GM19023 (cell line): ENCODE measurements around the gene TLN1.

ENCODE experiments used
- ATAC-seq: cut with Tn5 transposase; IDR thresholded peaks from one replicate; pipeline ENCODE4 v1.9.1; 2021; ENCODE audit warnings: mild to moderate bottlenecking, moderate library complexity; ENCODE audit not compliant: unreplicated experiment

Gene TLN1, protein sequence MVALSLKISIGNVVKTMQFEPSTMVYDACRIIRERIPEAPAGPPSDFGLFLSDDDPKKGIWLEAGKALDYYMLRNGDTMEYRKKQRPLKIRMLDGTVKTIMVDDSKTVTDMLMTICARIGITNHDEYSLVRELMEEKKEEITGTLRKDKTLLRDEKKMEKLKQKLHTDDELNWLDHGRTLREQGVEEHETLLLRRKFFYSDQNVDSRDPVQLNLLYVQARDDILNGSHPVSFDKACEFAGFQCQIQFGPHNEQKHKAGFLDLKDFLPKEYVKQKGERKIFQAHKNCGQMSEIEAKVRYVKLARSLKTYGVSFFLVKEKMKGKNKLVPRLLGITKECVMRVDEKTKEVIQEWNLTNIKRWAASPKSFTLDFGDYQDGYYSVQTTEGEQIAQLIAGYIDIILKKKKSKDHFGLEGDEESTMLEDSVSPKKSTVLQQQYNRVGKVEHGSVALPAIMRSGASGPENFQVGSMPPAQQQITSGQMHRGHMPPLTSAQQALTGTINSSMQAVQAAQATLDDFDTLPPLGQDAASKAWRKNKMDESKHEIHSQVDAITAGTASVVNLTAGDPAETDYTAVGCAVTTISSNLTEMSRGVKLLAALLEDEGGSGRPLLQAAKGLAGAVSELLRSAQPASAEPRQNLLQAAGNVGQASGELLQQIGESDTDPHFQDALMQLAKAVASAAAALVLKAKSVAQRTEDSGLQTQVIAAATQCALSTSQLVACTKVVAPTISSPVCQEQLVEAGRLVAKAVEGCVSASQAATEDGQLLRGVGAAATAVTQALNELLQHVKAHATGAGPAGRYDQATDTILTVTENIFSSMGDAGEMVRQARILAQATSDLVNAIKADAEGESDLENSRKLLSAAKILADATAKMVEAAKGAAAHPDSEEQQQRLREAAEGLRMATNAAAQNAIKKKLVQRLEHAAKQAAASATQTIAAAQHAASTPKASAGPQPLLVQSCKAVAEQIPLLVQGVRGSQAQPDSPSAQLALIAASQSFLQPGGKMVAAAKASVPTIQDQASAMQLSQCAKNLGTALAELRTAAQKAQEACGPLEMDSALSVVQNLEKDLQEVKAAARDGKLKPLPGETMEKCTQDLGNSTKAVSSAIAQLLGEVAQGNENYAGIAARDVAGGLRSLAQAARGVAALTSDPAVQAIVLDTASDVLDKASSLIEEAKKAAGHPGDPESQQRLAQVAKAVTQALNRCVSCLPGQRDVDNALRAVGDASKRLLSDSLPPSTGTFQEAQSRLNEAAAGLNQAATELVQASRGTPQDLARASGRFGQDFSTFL (N-terminal part only)

DNA sequence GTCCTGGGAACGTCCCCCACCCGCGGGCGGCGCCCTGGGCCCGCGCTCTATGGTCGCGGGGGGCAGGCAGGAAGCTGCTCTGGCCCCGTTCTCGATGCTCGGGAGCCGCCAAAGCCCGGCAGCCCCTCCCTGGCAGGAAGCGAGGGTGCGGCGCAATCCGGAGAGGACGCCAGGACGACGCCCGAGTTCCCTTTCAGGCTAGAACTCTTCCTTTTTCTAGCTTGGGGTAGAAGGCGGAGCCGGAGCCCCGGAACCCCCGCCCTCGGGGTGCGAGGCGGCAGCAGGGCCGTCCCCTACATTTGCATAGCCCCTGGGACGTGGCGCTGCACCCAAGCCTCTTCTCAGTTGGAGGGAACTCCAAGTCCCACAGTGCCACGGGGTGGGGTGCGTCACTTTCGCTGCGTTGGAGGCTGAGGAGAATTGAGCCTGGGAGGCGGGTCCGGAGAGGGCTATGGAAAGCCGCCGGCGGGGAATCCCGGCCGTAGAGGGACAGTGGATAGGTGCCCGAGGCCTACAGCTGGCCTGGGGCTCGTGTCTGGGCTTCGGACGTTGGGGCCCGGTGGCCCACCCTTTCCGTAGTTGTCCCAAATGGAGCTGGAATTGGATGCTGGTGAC lies at the start of gene TLN1, which contains the start of gene CREB3:
TSS of gene TLN1 (minus strand) at position 11 of the 615 bp plus-strand sequence. CDS start 6,501 bp downstream, outside the sequence.
TSS of gene CREB3 (plus strand) at position 482 of the 615 bp plus-strand sequence. CDS start at position 589, 107 bp downstream.
- ATAC-seq = peak; percentile 79

DNA sequence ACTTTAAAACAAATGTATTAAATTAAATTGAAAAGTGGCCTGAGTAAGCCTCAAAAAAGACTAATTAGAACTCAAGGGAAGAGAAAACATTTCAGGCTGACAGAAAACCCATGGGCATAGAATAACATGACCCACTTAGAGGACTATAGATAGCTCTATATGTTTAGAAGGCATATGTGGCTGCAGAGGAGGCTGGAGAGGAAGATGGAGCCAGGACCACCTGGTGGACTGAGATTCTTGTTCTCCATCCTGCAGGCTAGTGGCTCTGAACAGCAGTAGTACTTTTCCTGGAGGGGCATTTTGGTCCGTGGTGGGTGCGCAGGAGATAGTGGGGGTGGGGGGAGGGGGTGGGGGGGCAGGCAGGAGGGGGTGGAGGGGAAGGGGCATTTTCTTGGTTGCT lies 49.1 kb upstream of the TLN1 start:
- no peak for ATAC-seq

DNA sequence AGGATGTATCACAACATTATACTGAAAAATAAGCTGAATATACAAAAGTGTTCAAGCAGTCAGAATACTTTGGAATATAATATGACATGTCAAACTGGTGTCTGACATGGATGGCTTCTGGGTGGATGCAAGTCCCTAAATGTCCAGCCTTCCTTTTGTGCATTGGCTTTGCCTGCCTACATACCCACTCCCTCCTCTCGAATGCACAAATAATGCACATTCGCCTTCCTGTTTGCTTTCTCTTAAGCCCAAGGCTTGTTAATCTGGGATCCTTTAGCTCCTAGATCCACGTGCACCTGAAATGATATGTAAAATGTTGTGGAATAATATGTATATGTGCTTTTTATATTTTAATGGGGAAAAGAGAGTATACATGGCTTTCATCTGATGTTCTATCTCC lies 46.5 kb upstream of the TLN1 start:
- ATAC-seq = no peak

DNA sequence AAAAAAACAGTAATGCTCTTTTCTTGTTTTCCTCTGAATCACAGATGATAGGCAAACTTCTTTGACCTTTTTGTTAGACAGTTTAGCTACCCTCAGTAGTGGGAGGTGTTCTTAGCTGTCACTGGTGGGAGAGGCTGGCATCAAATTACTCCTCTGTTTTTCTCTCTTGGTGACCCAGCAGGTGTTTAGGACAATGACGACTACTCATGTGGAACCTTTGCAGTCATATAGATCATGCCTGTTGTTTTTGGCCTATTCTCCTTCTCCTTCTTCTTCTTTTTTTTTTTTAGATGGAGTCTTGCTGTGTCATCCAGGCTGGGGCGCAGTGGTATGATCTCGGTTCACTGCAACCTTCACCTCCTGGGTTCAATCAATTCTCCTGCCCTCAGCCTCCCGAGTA lies 44.0 kb upstream of the TLN1 start:
- ATAC-seq = no peak

DNA sequence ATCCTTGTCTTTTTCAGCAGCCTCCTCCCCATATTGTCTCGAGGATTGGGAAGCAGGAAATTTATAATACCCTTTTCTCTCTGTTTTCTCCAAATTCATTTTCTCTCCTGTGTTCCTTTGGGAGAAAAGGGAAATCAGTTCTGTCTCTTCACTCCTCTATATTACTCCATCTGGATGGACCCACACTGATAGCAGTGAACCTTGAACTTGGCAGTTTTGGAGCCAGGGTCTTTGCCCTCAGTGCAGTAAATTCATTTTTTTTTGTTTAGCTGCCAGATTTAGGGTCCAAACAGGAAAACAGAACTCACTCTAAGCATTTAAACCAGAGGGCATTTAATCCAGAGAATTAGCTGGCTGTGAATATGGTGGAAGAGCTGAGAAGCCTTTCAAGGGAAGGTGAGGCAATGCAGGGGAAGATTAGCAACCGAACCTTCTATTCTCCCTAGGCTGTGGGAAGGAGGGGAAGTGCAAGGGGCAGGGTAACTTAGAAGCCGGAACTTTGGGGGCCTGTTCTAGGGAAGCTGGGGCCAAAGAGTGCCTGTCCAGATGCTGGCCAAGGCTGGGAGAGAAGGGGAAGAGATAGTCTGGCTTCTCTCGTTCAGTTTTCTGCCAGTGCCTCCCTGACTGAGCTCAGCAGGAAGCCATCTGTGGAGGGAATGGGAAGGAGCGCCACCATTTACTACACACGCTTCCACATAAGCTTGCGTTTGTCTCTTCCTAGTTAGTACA lies 43.1 kb upstream of the TLN1 start:
- ATAC-seq = no peak

DNA sequence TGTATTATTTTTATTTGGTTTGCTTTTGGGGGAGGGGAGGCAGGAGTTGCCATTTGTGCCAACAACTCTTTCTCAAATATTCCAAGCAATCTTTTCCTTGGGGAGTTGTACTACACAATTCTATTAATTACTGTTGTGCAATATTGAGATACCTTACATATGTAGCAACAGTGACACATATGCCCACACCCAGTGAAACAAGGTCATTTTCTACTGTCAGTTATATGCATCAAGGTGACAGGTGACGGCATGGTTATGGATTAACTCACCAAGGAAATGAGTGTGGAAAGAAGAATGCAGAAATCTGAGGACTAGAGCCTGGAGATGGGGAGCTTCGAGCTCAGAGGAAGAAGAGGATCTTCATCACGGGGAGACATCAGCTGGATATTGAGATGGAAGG lies 39.9 kb upstream of the TLN1 start:
- ATAC-seq = no peak

DNA sequence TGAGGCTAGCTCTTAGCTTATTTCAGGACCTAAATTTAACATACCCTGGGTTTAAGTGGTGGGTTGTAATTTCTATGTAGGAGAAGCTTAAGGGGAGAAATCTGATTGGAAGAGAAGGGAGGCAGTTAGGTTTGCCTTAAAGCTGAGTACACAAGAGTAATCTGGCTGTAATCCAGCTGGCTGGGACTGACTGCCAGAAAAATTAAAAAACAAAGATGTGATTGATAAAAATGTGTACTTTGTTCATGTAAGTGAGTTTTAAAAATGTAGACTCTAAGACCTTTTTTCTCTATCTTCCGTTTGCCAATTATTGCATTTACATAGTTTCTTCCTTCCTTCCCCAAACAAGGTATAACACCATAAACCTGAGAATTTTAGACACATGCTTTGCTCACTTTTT lies 39.5 kb upstream of the TLN1 start:
- ATAC-seq = no peak

DNA sequence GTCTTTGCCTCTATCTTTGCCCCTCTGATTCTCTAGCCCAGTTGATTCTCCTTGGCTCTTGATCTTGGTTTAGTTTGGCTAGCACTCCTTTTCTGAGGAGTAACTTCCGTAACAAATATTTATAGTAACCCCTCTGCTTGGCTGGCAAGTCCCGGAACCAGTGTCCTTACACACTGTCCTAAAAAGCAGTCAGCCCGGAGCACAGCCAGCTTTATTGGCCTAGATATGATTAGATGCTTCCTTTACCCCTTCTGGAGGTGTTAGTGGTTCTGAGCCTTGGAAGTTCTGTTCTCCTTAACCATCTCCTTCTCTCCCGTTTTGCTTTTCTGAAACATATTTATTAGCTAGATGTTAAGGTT lies 39.1 kb upstream of the TLN1 start:
- ATAC-seq = no peak

DNA sequence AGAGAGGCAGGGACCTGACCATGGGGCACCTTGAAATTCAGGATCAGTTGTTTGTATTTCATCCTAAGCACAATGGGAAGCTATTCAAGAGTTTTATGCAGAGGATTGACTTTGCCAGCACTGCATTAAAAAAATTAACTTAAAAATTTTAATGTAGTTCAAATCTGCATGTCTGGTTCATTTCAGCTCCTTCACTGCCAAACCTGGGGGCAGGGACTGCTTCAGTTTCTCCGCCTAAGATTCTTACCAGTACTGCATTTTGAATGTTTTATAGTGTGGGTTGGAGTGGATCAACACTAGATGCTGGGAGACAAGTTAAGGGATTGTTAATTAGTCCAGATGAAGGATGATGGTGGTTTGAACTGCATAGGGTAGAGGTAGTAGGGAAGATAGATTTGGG lies 37.8 kb upstream of the TLN1 start:
- no peak for ATAC-seq

DNA sequence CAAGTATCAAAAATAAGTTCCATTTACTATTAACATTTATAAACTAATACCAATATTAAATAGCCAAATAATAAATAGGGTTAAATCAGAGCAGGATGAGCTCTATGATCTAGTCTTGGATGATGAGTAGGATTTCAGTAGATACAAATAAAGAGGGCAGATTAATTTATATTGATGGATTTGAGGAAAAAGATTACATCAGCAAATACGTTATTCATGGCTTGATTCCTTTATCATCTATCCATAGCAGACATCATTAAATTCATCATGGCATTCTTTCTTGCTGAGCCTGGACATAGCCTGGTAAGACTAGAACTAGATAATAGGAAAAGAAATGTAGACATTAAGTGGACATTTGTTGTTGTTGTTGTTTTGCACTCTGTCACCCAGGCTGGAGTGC lies 35.5 kb upstream of the TLN1 start:
- ATAC-seq = no peak

DNA sequence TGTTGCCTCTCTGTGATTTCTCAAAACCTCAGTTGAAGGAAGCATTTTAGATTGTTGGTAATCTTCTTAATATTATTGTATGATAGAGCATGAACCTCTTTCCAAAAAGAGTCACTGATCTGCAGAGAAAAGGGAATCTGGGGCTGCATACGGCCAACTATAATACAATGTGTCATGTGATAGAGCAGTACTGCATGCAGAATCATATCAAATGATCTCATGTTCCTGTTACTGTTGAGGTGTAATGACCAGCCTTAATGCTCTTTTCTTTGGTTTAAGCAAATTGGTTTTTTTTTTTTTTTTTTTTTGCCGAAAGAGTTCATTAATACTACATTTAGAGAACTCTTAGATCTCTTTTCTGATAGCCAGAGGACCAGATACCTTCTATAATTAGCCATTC lies 35.0 kb upstream of the TLN1 start:
- ATAC-seq = no peak

DNA sequence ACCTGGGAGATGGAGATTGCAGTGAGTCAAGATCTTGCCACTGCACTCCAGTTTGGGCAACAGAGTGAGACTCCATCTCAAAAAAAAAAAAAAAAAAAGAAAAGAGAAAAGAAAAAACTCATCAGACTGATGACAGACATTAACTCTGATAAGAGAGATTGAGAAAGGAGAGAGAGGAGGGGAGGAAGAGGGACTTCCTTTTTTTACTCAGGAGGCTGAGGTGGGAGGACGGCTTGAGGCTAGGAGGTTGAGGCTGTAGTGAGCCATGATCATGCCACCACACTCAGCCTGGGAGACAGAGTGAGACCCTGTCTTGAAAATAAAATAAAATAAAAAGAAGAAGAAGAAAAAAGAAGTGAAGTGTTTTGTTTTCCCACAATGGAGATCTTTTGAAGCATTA lies 31.8 kb upstream of the TLN1 start:
- no peak for ATAC-seq

DNA sequence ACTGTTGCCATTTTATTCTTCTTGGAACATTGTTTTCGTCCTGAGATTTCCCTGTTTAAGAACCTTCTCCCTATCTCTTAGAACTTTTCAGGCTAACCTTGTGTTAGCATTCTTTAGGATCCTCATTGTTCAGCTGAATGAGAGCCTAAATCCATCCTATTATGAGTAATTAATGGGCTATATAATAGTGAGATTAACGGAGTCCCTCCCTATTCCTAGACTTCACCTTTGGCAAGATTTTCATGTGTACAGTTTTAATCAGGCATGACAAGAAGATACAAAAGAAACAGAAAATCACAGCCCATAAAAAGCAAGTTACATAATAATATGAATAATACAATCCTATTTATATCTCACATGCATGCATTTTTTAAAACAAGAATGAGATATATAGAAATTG lies 31.2 kb upstream of the TLN1 start:
- no peak for ATAC-seq

DNA sequence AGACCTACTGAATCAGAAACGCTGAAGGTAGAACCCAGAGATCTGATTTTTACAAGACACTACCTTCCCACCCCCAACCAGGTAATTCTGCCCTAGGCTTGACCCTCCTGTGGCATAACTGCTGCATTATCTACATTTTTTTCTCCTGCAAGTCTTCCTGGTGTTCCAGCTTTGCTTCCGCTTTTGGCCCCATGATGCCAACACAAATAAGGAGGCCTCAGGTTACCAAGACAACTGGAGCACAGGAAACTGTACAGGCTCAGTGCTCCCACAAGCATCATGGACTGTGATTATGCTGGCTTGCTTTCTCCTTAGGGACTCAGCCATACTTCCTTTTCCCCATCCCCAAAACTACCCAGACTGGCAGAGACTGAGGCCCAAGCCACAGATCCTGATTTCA lies 28.7 kb upstream of the TLN1 start:
- ATAC-seq = no peak

DNA sequence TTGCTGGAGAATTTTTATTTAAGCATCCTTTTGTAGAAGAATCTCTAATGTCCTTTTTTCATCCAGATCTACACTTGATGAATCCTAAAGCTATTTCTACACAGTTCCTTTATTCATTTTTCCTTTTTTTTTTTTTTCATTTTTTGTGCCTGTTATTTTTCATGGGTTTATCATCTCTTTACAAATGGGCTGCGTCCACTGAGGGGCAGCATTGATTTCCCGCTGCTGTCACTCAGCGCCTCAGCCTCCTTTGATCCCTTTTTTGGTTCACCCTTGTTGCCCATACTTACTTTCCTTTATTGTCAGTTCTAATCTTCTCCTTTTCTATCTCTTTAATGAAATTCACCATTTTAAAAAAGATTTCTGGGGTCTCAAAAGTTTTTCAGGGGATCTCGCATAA lies 27.8 kb upstream of the TLN1 start:
- no peak for ATAC-seq

DNA sequence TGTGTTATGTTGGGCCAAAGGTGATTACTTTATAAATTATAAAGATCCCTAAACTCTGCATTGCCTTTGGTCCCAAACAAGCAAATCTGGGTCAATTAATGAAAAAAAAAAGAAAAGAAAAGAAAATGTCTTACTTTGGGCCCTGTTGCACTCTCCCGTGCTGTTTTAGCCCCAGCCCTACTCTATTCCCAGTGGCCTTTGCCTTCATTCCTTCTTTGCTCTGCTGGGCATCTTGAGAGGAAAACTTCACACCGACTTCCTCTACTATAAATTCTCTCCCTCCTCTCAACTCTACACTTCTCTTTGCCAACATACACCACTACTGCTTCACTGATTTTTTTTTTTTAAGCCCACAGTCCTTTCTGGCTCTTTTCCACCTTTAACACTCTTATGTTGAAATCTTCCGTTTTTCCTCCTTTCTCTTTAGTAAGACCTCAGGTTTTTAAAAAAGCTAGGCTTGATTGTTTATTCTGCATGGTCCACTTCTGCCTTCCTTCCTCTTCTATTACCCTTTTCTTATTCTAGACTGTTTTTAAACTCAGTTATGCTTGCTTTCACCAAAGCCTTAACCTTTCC lies 26.6 kb upstream of the TLN1 start:
- no peak for ATAC-seq

DNA sequence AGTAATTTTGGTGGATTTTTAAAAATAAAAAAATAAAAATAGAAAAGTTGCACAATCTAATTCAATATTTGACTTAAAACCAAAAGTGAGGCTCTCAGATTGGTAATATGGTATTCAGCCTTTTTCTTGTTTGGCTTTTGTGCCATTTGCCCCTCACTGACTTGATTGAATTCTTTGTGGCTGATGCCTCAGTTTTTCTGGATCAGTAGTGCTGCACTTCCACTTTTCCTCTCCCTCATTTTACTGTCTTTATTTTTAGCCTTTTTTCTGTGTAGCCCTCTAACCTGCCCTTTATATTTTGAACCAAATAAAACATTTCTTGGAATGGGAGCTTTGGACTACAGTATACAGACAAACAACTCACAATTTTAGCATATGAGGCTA lies 25.9 kb upstream of the TLN1 start:
- no peak for ATAC-seq

DNA sequence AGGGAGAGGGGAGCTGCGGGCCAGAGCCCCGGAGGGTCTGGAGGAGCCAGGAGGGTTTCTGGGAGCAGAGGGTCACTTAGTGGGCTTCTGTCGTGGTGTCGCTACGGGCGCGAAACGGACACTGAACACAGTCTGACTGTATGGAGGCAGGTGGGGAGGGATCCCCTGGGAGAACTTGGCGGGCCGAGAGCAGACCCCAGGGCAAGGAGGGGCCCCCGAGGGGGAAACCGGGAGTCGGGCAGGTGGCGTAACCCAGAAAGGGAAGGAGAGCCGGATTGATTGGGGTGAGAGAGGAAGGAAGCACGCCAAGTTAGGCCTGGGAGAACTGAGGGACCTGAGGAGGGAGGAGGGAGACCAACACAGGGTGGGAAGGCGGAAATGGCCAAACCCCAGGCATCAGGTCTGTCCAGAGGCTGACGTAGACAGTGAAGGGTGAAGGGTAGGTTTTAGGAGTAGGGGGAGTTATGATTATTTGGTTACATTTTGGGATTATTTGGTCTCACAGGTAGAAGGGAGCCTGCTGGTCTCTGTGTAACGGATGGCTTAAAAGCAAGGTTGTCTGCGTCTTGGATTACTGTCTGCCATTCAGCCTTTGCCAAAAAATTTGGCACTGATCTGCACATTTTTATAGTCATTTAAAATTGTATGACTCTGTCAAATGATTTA lies 25.4 kb upstream of the TLN1 start:
- ATAC-seq = peak; percentile 45
